Ecto neural progenitor cell (in vitro differentiated cells): ENCODE measurements around the gene MBD5.
"Not testable (repeated sequence)": the region's sequence is repeated elsewhere in the genome, so short reads cannot be mapped to it uniquely, and the experiment has no call there.

Experiments
- DNase-seq: peaks from one replicate; pipeline ENCODE4 v3.0.0-alpha.2; 2018; ENCODE audit warnings: low spot score

The MBD5 gene

GRCh38 chr2:148524519-148524919 is 503.6 kb downstream of the MBD5 start:
- DNase-seq = no peak

- DNase-seq = no peak
Measured at GRCh38 chr2:148525130-148525529, 504.2 kb downstream of the MBD5 start.

- no peak for DNase-seq
Measured at GRCh38 chr2:148526509-148527346, 505.8 kb downstream of the MBD5 start.

- DNase-seq = no peak
Measured at GRCh38 chr2:148527488-148528340, 506.8 kb downstream of the MBD5 start.

- DNase-seq = peak; percentile 18
Measured at GRCh38 chr2:148528356-148529064, 507.6 kb downstream of the MBD5 start.

- peak; percentile 22 for DNase-seq
Measured at GRCh38 chr2:148529745-148530144, 508.9 kb downstream of the MBD5 start.

- peak; percentile 41 for DNase-seq
Measured at GRCh38 chr2:148530350-148530749, 509.5 kb downstream of the MBD5 start.

GRCh38 chr2:148531235-148531634 is 510.3 kb downstream of the MBD5 start:
- DNase-seq = peak; percentile 25

GRCh38 chr2:148531669-148532428 is 511.0 kb downstream of the MBD5 start:
- DNase-seq = no peak

GRCh38 chr2:148533004-148533403 is 512.1 kb downstream of the MBD5 start:
- no peak for DNase-seq

GRCh38 chr2:148533685-148534084 is 512.8 kb downstream of the MBD5 start:
- DNase-seq = no peak

GRCh38 chr2:148534416-148535204 is 513.7 kb downstream of the MBD5 start:
- DNase-seq = no peak

GRCh38 chr2:148538375-148538774 is 517.5 kb downstream of the MBD5 start:
- no peak for DNase-seq

- no peak for DNase-seq
Measured at GRCh38 chr2:148540022-148540421, 519.1 kb downstream of the MBD5 start.

GRCh38 chr2:148541792-148542191 is 520.9 kb downstream of the MBD5 start:
- DNase-seq = no peak

- no peak for DNase-seq
Measured at GRCh38 chr2:148542614-148543013, 521.7 kb downstream of the MBD5 start.

GRCh38 chr2:148543088-148543540 is 522.2 kb downstream of the MBD5 start:
- DNase-seq = not testable (repeated sequence)

- DNase-seq = no peak
Measured at GRCh38 chr2:148545390-148546256, 524.7 kb downstream of the MBD5 start.

GRCh38 chr2:148546270-148546669 is 525.4 kb downstream of the MBD5 start:
- DNase-seq = no peak
